ENCODE measurements around the gene PCDH8.
A peak's percentile ranks its signal among the peaks of the same experiment; 100 is the strongest.

Gene PCDH8

DNA sequence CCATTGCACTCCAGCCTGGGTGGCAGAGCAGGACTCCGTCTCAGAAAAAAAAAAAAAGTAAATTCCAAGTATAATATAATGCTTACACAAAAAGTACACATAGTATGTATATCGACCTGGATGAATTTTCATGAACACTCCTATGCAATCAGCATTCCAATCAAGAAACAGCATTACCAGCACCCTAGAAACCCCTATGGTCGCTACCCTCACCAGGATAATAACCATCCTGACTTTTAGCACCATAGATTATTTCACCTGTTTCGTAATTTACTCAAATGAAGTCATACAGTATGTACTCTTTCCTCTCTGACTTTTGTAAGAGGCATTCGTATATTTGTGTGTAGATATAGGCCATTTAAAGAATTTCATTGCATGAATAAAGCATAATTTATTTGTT is 47.6 kb downstream of the PCDH8 start:
- Histone ChIP-seq H3K27ac (peak overlapping the region; percentile 99; the same call in 1 of the 2 replicates), H3K9ac (ENCODE audit: insufficient read length) (no peak overlapping the region), H3K4me3 (no peak overlapping the region), H3K9me3 (ENCODE audit: low read depth, low read length) (no peaks in the 10 kb centered on the region; the same call in 1 of the 2 replicates), H3K36me3 (ENCODE audit: insufficient read depth, low read length) (no peaks in the 10 kb centered on the region)
- DNase-seq (ENCODE audit: low read depth, low spot score): no peak
- TF ChIP-seq EZH2 (IDR thresholded peaks at IDR 0.05) (no peak), FOXP2 (optimal IDR thresholded peaks at IDR 0.05; ENCODE audit: control extremely low read depth, extremely low read length, insufficient read depth) (no peak), POLR2AphosphoS5 (IDR thresholded peaks at IDR 0.05; ENCODE audit: borderline replicate concordance, low read depth, low read length) (no peak)

DNA sequence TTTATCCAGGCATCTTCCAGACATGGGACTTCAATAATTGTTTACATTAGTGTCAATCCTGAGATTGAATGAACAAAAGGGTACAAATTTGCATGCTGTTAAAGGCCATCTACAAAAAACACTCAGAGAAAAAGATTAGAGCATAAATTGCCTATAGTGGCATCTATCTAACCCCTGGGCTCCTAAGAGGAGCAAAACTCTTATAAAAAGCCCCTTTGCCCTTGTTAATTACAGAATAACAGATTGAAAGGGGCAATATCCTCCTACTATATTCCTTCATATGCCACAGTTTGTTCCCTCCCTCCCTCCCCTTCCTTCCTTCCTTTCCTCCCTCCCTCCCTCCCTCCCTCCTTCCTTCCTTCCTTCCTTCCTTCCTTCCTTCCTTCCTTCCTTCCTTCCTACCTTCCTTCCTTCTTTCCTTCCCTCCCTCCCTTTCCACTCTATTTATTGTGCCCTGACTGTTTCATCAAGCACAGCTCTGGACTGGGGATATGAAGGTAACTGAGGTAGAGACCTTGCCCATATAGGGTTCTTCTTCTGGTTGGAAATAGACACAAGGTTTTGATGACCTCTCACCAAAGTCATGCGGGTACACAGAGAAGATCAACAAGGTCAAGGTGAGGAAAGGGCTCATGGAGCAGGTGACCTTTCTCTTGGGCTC is 49.5 kb downstream of the PCDH8 start:
- Histone ChIP-seq H3K36me3 (ENCODE audit: insufficient read depth, low read length) (no peaks in the 10 kb centered on the region), H3K9ac (ENCODE audit: insufficient read length) (peak overlapping the region; percentile 66), H3K9me3 (ENCODE audit: low read depth, low read length) (no peaks in the 10 kb centered on the region; the same call in 1 of the 2 replicates), H3K27ac (peak overlapping the region; percentile 99), H3K4me3 (peak overlapping the region; percentile 71)
- TF ChIP-seq FOXP2 (optimal IDR thresholded peaks at IDR 0.05; ENCODE audit: control extremely low read depth, extremely low read length, insufficient read depth) (peak; percentile 40), POLR2AphosphoS5 (IDR thresholded peaks at IDR 0.05; ENCODE audit: borderline replicate concordance, low read depth, low read length) (peak; percentile 68; the same call in 1 of the 2 replicates), EZH2 (IDR thresholded peaks at IDR 0.05) (no peak)
- peak; percentile 88 for DNase-seq (ENCODE audit: low read depth, low spot score)

DNA sequence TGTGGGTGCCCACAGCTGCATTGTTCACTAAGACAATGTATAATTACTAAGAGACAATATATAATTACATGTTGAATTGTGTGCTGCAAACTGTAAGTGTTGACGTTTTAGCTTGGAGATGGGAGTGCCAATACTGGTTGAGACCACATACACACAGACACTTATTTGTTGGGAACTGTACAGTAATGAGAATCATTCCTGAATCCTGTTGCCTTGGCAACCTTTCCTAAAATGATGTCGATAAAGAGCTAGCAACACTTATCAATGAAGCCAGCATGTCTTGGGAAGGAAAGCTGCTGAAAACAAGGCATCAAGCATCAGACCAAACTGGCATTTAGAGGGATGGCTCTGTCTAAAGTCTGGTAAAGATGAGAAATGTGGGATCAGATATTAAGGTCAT is 51.3 kb downstream of the PCDH8 start:
- H3K4me3 ChIP-seq: no peak overlapping the region
- TF ChIP-seq POLR2AphosphoS5 (IDR thresholded peaks at IDR 0.05; ENCODE audit: borderline replicate concordance, low read depth, low read length) (no peak), FOXP2 (optimal IDR thresholded peaks at IDR 0.05; ENCODE audit: control extremely low read depth, extremely low read length, insufficient read depth) (no peak), EZH2 (IDR thresholded peaks at IDR 0.05) (no peak)
- DNase-seq (ENCODE audit: low read depth, low spot score): no peak
- no peak overlapping the region for H3K9ac ChIP-seq (ENCODE audit: insufficient read length)
- no peaks in the 10 kb centered on the region for H3K36me3 ChIP-seq (ENCODE audit: insufficient read depth, low read length)
- no peaks in the 10 kb centered on the region; the same call in 1 of the 2 replicates for H3K9me3 ChIP-seq (ENCODE audit: low read depth, low read length)
- H3K27ac ChIP-seq: no peak overlapping the region

DNA sequence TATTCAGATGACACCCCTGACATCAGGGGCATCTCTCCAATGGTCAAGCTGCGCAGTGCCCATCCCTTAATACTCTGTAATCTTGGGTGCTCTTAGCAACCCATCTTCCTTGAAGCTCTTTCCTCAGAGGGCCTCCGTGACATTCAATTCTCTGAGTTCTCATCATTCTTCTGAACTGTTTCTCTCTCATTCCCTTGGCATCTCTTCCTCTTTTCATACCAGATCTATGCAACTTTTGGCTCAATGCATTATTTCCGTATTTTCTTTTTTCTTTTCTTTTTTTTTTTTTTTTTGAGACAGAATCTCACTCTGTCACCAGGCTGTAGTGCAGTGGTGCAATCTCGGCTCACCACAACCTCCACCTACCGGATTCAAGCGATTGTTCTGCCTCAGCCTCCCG is 53.9 kb downstream of the PCDH8 start:
- H3K9me3 ChIP-seq (ENCODE audit: low read depth, low read length): no peaks in the 10 kb centered on the region
- no peaks in the 10 kb centered on the region for H3K36me3 ChIP-seq (ENCODE audit: insufficient read depth, low read length)
- no peak overlapping the region for H3K9ac ChIP-seq (ENCODE audit: insufficient read length)
- no peak overlapping the region for H3K4me3 ChIP-seq
- no peak for DNase-seq (ENCODE audit: low read depth, low spot score)
- no peak overlapping the region for H3K27ac ChIP-seq
- no peak for TF ChIP-seq FOXP2 (optimal IDR thresholded peaks at IDR 0.05; ENCODE audit: control extremely low read depth, extremely low read length, insufficient read depth)
- no peak for TF ChIP-seq POLR2AphosphoS5 (IDR thresholded peaks at IDR 0.05; ENCODE audit: borderline replicate concordance, low read depth, low read length)
- TF ChIP-seq EZH2 (IDR thresholded peaks at IDR 0.05): no peak

DNA sequence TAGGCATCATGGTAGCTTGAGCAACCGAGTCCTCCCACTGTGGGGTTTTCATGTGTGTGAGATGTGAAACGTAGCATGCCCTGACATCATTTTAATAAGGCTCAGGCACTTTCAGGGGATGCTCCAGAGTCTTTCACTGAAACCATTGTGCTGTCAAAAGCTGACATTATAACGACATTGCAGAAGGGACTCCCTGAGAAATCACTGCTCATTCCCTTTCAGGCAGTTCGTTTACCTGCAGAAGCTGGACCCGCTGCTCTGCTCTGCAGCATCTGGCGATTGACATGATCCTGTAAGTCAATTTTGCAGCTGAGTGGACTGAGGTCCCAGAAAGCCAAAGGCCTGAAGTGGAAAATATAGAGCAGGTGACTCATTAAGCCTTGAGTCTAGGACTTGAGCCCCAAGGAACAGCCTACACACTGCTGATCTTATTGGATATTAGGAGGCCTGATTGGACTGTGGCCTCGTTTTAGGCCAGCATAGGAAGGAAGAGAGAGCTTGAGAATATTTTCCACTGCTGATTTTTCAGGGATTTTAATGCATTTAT is 54.9 kb downstream of the PCDH8 start:
- Histone ChIP-seq H3K36me3 (ENCODE audit: insufficient read depth, low read length) (no peaks in the 10 kb centered on the region), H3K9me3 (ENCODE audit: low read depth, low read length) (no peaks in the 10 kb centered on the region), H3K4me3 (no peak overlapping the region), H3K27ac (no peak overlapping the region), H3K9ac (ENCODE audit: insufficient read length) (no peak overlapping the region)
- TF ChIP-seq EZH2 (IDR thresholded peaks at IDR 0.05) (no peak), POLR2AphosphoS5 (IDR thresholded peaks at IDR 0.05; ENCODE audit: borderline replicate concordance, low read depth, low read length) (no peak), FOXP2 (optimal IDR thresholded peaks at IDR 0.05; ENCODE audit: control extremely low read depth, extremely low read length, insufficient read depth) (no peak)
- DNase-seq (ENCODE audit: low read depth, low spot score): no peak
